Sigmoid colon (tissue), 7 donors: ENCODE results near the gene SLC51A. TPM values are rescaled to one million over a fixed set of nuclear protein-coding genes. Genes with fewer than 3 reads are reported as not detected.

Experiments
- DNase-seq: peaks from one replicate; pipeline ENCODE4 v3.0.0-alpha.2; 2019
- H3K27ac ChIP-seq, 4 donors: fragments of 200-600 bp; sonication (generic); one replicate each; pipeline ENCODE4 v1.5.1; 2016 to 2019; ENCODE audit warnings: mild to moderate bottlenecking in 1 of 4
- H3K27me3 ChIP-seq, 3 donors: fragments of 200-600 bp; sonication (generic); one replicate each; pipeline ENCODE4 v1.5.1; 2019; ENCODE audit warnings: mild to moderate bottlenecking in 1 of 3
- H3K36me3 ChIP-seq, 4 donors: fragments of 200-600 bp; sonication (generic); one replicate each; pipeline ENCODE4 v1.5.1; 2016 to 2019
- H3K4me1 ChIP-seq, 4 donors: fragments of 200-600 bp; sonication (generic); one replicate each; pipeline ENCODE4 v1.5.1; 2017 to 2019
- H3K4me3 ChIP-seq, 4 donors: fragments of 200-600 bp; sonication (generic); one replicate each; pipeline ENCODE4 v1.5.1; 2017 to 2019; ENCODE audit warnings: mild to moderate bottlenecking in 2 of 4, moderate library complexity in 1 of 4
- H3K9me3 ChIP-seq, 4 donors: fragments of 200-600 bp in 3 of 4; sonication (generic) in 3 of 4; one replicate each; pipeline versions ENCODE4 v1.5.1 to v1.6.1; 2013 to 2019
- CTCF ChIP-seq, 4 experiments: fragments of 450-650 bp in 3 of 4; fragments of 200-600 bp in 1 of 4; IDR thresholded peaks; one replicate each; pipeline ENCODE4 v1.5.1; 2016 to 2019; ENCODE audit warnings: antibody characterized with exemption in 4 of 4, mild to moderate bottlenecking in 3 of 4, moderate library complexity in 2 of 4
- EP300 ChIP-seq, 4 donors: sonication (generic); formaldehyde crosslinking; IDR thresholded peaks; one replicate each; pipeline ENCODE4 v1.6.1; 2017; ENCODE audit warnings: antibody characterized with exemption in 4 of 4
- POLR2A ChIP-seq, 2 donors: fragments of 450-650 bp; IDR thresholded peaks; one replicate each; pipeline ENCODE4 v1.6.1; 2016; ENCODE audit warnings: antibody characterized with exemption in 2 of 2, mild to moderate bottlenecking in 2 of 2, moderate library complexity in 2 of 2
- POLR2AphosphoS5 ChIP-seq, 4 donors: sonication (generic); formaldehyde crosslinking; IDR thresholded peaks; one replicate each; pipeline ENCODE4 v1.6.1; 2017; ENCODE audit warnings: antibody characterized with exemption in 4 of 4
- WGBS, 2 donors: extraction: QIAGEN DNeasy Blood & Tissue Kit; methylation state at CpG; one replicate each; pipeline ENCODE4 v1.1.7; 2013; 5-methylcytosine and 5-hydroxymethylcytosine counted together
- intact Hi-C: fragments of 100-400 bp; cut with DNase I; formaldehyde crosslinking; loops from one replicate; pipeline ENCODE4 v1.15.1; 2023
- polyA plus RNA-seq, 3 donors: library from polyadenylated mRNA; stranded (reverse); fragments of 200-250 nt; gene quantifications; one replicate each; pipeline ENCODE4 v1.2.3, GENCODE V29; 2013
- total RNA-seq, 4 donors: library from RNA; depleted of rRNA; stranded (reverse); fragments of >200 nt; gene quantifications; one replicate each; pipeline ENCODE4 v1.1.0, GENCODE V29; 2016
- donor health status: healthy with polysubstance abuse.
- donor health status: Bipolar disorder and iron deficiency.
- donor health status: healthy.

SLC51A gene
- total and polyA plus RNA-seq, 7 donors: 7.8 to 22.7 (median 11.1) TPM; not detected in 4

- 96 to 98% methylated on average over 12 of the region's 12 CpGs for WGBS, 2 donors
- Histone ChIP-seq H3K4me3 (no peak overlapping the region), H3K36me3 (peaks cover 0 to 28% (median 10%) of the 10 kb centered on the region in 4 donors), H3K9me3 (no peaks in the 10 kb centered on the region), H3K27me3 (no peaks in the 10 kb centered on the region), H3K4me1 (peaks cover 0 to 11% (median 2%) of the 10 kb centered on the region in 4 donors), H3K27ac (no peak overlapping the region)
- intact Hi-C loops: no loop called here
- TF ChIP-seq POLR2AphosphoS5 (IDR thresholded peaks at IDR 0.05) (no peak), POLR2A (IDR thresholded peaks at IDR 0.05) (no peak), CTCF (IDR thresholded peaks at IDR 0.05) (no peak), EP300 (IDR thresholded peaks at IDR 0.05) (no peak)
- DNase-seq: no peak
Observed at GRCh38 chr3:196273655-196274054, 57.3 kb downstream of the SLC51A start.

- WGBS, 2 donors: 74 to 90% methylated on average over 5 of the region's 5 CpGs
- intact Hi-C loops: no loop called here
- Histone ChIP-seq H3K27ac (no peak overlapping the region), H3K4me3 (no peak overlapping the region), H3K9me3 (no peaks in the 10 kb centered on the region), H3K36me3 (peaks cover 0 to 19% (median 8%) of the 10 kb centered on the region in 4 donors), H3K4me1 (peaks cover 0 to 13% (median 5%) of the 10 kb centered on the region in 4 donors), H3K27me3 (no peaks in the 10 kb centered on the region)
- no peak for TF ChIP-seq EP300 (IDR thresholded peaks at IDR 0.05)
- no peak for TF ChIP-seq POLR2A (IDR thresholded peaks at IDR 0.05)
- no peak for TF ChIP-seq CTCF (IDR thresholded peaks at IDR 0.05)
- TF ChIP-seq POLR2AphosphoS5 (IDR thresholded peaks at IDR 0.05): no peak
- no peak for DNase-seq
Observed at GRCh38 chr3:196274585-196274984, 58.3 kb downstream of the SLC51A start.

- Histone ChIP-seq H3K27me3 (no peaks in the 10 kb centered on the region), H3K27ac (no peak overlapping the region), H3K4me1 (peaks cover 0 to 15% (median 5%) of the 10 kb centered on the region in 4 donors), H3K9me3 (no peaks in the 10 kb centered on the region), H3K4me3 (no peak overlapping the region), H3K36me3 (peaks cover 0 to 14% (median 7%) of the 10 kb centered on the region in 4 donors)
- 95 to 97% methylated on average over 5 of the region's 5 CpGs for WGBS, 2 donors
- intact Hi-C loops: no loop called here
- no peak for TF ChIP-seq POLR2A (IDR thresholded peaks at IDR 0.05)
- TF ChIP-seq POLR2AphosphoS5 (IDR thresholded peaks at IDR 0.05): no peak
- no peak for TF ChIP-seq EP300 (IDR thresholded peaks at IDR 0.05)
- no peak for TF ChIP-seq CTCF (IDR thresholded peaks at IDR 0.05)
- DNase-seq: no peak
Observed at GRCh38 chr3:196275126-196275525, 58.8 kb downstream of the SLC51A start.

- no peak overlapping the region for H3K4me3 ChIP-seq
- no peak for DNase-seq
- peaks cover 0 to 34% (median 20%) of the 10 kb centered on the region in 4 donors for H3K4me1 ChIP-seq
- intact Hi-C loops: no loop called here
- H3K36me3 ChIP-seq: no peaks in the 10 kb centered on the region
- 45 to 66% methylated on average over 7 of the region's 7 CpGs for WGBS, 2 donors
- no peak overlapping the region for H3K27ac ChIP-seq
- H3K9me3 ChIP-seq: no peaks in the 10 kb centered on the region
- TF ChIP-seq CTCF (IDR thresholded peaks at IDR 0.05) (no peak), EP300 (IDR thresholded peaks at IDR 0.05) (no peak), POLR2A (IDR thresholded peaks at IDR 0.05) (no peak), POLR2AphosphoS5 (IDR thresholded peaks at IDR 0.05) (no peak)
- no peaks in the 10 kb centered on the region for H3K27me3 ChIP-seq
Observed at GRCh38 chr3:196280689-196281440, 64.5 kb downstream of the SLC51A start.
